ENCODE data around the gene PEX11G. TPM values are rescaled to one million over a fixed set of nuclear protein-coding genes. Genes with fewer than 3 reads are reported as not detected.

The PEX11G gene
- total RNA-seq, 2 donors from 2014 or later = 0.66 TPM; not detected in 1

GRCh38 chr19:7428651-7429113, 60.2 kb downstream of the PEX11G start:
- Mint-ChIP-seq H3K4me1 (peaks cover 16% of the 10 kb centered on the region), H3K4me3 (peak overlapping the region; percentile 85), H3K9me3 (no peaks in the 10 kb centered on the region), H3K27me3 (no peaks in the 10 kb centered on the region), H3K36me3 (ENCODE audit: low read depth) (peaks cover 61% of the 10 kb centered on the region), H3K27ac (peak overlapping the region; percentile 80)
- peak; percentile 11 for ATAC-seq (replicated peaks)

DNA sequence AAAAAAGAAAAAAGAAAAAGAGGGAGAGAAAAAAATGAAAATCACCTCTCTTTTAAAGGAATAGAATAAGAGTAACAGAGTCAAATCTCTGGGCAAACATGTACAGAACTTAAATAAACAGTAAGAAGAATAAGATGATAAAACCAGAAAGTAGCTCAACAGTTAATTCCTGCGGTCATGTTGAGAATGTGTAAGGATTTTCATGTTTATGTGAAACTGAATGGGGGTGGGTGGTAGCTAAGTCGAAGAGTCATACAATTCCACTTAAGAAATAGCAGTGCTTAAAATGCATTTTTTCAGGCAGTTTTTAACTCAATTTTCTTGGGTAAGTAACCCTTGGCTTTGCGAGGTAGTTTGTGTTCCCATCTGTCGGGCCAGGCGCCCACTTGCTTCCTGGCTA, 60.9 kb downstream of the PEX11G start:
- Mint-ChIP-seq H3K4me1 (peaks cover 16% of the 10 kb centered on the region), H3K27ac (peak overlapping the region; percentile 80), H3K27me3 (no peaks in the 10 kb centered on the region), H3K4me3 (peak overlapping the region; percentile 85), H3K9me3 (no peaks in the 10 kb centered on the region), H3K36me3 (ENCODE audit: low read depth) (peaks cover 63% of the 10 kb centered on the region)
- ATAC-seq (replicated peaks) = peak; percentile 52

DNA sequence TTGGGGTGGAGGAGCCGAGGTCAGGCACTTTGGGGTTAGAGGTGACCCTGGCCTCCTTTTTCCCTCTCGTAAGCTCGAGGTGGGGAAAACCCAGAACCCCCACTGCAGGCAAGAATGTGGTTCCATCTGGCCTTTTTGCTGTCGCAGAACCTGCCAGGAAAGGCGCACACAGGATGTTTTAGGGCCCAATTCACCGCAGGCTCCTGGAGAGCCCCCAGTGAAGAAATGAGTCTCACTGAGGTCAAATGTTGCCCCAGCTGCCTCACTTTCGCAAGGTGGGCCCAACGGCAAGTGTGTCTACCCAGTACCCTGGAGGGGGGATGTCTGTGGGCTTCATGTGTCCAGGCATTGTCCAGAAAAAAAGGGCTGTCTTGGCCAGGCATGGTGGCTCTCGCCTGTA, 61.8 kb downstream of the PEX11G start:
- Mint-ChIP-seq H3K9me3 (no peaks in the 10 kb centered on the region), H3K36me3 (ENCODE audit: low read depth) (peaks cover 63% of the 10 kb centered on the region), H3K4me1 (peaks cover 22% of the 10 kb centered on the region), H3K27me3 (no peaks in the 10 kb centered on the region), H3K4me3 (peak overlapping the region; percentile 85), H3K27ac (peak overlapping the region; percentile 80)
- ATAC-seq (replicated peaks) = peak; percentile 76

Other genes with a start within 250 kb of the PEX11G start
- gene INSR, start 194.6 kb downstream of the PEX11G start, total RNA-seq = 1 to 10 TPM in 1 of 2 donors, under 1 TPM in 1; 0.69 to 5.0 TPM
- gene ARHGEF18, start 140.1 kb downstream of the PEX11G start, total RNA-seq = 10 to 100 TPM; 47.8 to 58.6 TPM
- 1 to 10 TPM; 2.9 to 3.1 TPM for gene ZNF358, start 27.1 kb upstream of the PEX11G start, total RNA-seq
- 10 to 100 TPM; 10.0 to 15.3 TPM for gene MCOLN1, start 33.6 kb upstream of the PEX11G start, total RNA-seq
- gene PNPLA6, start 46.7 kb upstream of the PEX11G start, total RNA-seq = 100 to 1,000 TPM; 146 to 163 TPM
- gene CAMSAP3, start 106.8 kb upstream of the PEX11G start, total RNA-seq = under 1 TPM; 0.11 to 0.37 TPM
- gene XAB2, start 140.5 kb upstream of the PEX11G start, total RNA-seq = 10 to 100 TPM; 39.0 to 53.8 TPM
- 10 to 100 TPM; 90.1 to 93.7 TPM for gene PET100, start 140.8 kb upstream of the PEX11G start, total RNA-seq
- 10 to 100 TPM in 1 of 2 donors, 1 to 10 TPM in 1; 3.6 to 19.5 TPM for gene PCP2, start 144.7 kb upstream of the PEX11G start, total RNA-seq
- 100 to 1,000 TPM; 113 to 154 TPM for gene STXBP2, start 148.1 kb upstream of the PEX11G start, total RNA-seq
- not detected for gene RETN, start 180.0 kb upstream of the PEX11G start, total RNA-seq
- not detected for gene MCEMP1, start 188.1 kb upstream of the PEX11G start, total RNA-seq
- 10 to 100 TPM; 61.8 to 82.5 TPM for gene TRAPPC5, start 191.8 kb upstream of the PEX11G start, total RNA-seq
- 1 to 10 TPM in 1 of 2 donors, under 1 TPM in 1; 0.65 to 2.8 TPM for gene FCER2, start 213.1 kb upstream of the PEX11G start, total RNA-seq
- gene CLEC4G, start 243.1 kb upstream of the PEX11G start, total RNA-seq = not detected